ENCODE results near the gene OR2T6.
"Not testable (repeated sequence)": the region's sequence is repeated elsewhere in the genome, so short reads cannot be mapped to it uniquely, and the experiment has no call there.

Gene OR2T6

DNA sequence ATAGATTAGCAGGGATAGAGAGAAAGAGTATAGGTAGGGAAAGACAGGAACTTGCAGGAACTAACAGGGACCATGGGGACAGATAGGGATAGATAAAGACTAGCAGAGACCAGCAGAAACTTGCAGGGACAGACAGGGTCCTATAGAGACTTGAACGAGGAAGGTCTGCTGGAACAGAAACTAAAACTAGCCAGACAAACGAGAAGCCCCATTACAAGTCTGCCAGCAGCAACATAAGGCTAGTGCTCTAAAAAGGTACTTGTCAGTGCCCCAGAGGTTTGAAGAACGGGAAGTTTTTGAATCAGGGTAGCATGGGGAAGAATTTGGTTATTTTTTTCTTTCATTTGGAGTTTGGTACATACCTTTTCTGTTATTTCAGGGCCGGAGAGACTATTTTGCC is 56.7 kb downstream of the OR2T6 start:
- DNase-seq (ENCODE audit: low spot score): not testable (repeated sequence)

- not testable (repeated sequence) for DNase-seq (ENCODE audit: low spot score)
Observed at GRCh38 chr1:248433811-248434415, 58.4 kb downstream of the OR2T6 start.

DNA sequence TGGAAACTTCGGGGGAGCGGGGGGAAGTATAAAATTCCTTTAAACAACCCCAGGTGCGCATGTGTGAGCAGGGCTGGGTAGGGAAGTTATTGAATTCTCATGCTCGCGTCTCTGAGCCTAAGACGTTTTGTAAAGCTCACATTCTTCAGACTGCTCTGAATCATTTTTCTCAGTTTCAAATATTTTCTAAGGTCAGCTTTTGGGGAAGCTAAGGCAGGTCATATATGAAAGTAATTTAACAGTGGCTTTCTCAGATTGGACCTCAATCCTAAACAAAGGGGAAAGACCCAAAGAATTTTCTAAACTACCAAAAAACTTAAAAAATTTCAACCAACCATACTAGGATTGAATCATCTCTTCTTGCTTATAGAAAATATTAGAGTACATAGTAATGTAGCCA is 59.4 kb downstream of the OR2T6 start:
- not testable (repeated sequence) for DNase-seq (ENCODE audit: low spot score)

- DNase-seq (ENCODE audit: low spot score): not testable (repeated sequence)
Observed at GRCh38 chr1:248436303-248436702, 60.8 kb downstream of the OR2T6 start.

- DNase-seq (ENCODE audit: low spot score): not testable (repeated sequence)
Observed at GRCh38 chr1:248438668-248439067, 63.1 kb downstream of the OR2T6 start.

DNA sequence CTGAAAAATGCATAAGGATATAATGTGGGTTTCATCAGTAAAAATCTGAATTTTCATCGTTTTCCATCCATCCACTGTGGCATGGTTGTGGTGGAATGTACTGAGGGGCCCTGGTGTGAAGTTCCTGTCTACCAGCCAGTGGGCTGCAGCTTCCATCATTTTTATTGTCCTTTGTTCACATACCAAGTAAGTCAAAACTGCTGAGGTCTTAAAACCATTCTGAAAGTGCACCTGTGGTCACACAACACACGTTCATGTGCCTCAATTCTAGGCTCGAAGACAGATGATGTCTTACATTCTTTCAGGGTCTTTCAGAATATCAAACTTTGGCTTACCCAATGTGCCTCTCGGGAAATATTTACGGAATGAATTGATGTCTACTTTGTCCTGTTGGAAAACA is 63.7 kb downstream of the OR2T6 start:
- DNase-seq (ENCODE audit: low spot score): not testable (repeated sequence)

Measured in SK-N-DZ (cell line).